Mononuclear cell (primary cell): ENCODE results near the gene CLIP4. TPM values are rescaled to one million over a fixed set of nuclear protein-coding genes. Genes with fewer than 3 reads are reported as not detected.

Experiments
- H3K27me3 ChIP-seq: 2 replicates; pipeline ENCODE4 v1.6.0; 2011; ENCODE audit warnings: low read length, control low read depth; ENCODE audit not compliant: insufficient read depth
- H3K4me1 ChIP-seq: 2 replicates; pipeline ENCODE4 v1.5.1; 2011; ENCODE audit warnings: mild to moderate bottlenecking, low read length, control low read depth; ENCODE audit not compliant: insufficient read depth
- H3K4me3 ChIP-seq: 2 replicates; pipeline ENCODE4 v1.5.1; 2011; ENCODE audit warnings: mild to moderate bottlenecking, low read length, moderate library complexity
- H3K9me3 ChIP-seq: 2 replicates; pipeline ENCODE4 v1.5.1; 2011; ENCODE audit warnings: low read depth, mild to moderate bottlenecking, control low read depth, low read length
- total RNA-seq: library from RNA; depleted of rRNA; stranded (reverse); fragments of >200 nt; gene quantifications from one replicate; pipeline ENCODE4 v1.2.3, GENCODE V29; 2012

The CLIP4 gene
- total RNA-seq, 1 donor = 71.7 TPM

- H3K9me3 ChIP-seq = no peaks in the 10 kb centered on the region
- peaks cover 12% of the 10 kb centered on the region for H3K4me1 ChIP-seq
- no peaks in the 10 kb centered on the region for H3K27me3 ChIP-seq
- H3K4me3 ChIP-seq = no peak overlapping the region
These were observed 108.9 kb downstream of the CLIP4 start for GRCh38 chr2:29223851-29224692.

DNA sequence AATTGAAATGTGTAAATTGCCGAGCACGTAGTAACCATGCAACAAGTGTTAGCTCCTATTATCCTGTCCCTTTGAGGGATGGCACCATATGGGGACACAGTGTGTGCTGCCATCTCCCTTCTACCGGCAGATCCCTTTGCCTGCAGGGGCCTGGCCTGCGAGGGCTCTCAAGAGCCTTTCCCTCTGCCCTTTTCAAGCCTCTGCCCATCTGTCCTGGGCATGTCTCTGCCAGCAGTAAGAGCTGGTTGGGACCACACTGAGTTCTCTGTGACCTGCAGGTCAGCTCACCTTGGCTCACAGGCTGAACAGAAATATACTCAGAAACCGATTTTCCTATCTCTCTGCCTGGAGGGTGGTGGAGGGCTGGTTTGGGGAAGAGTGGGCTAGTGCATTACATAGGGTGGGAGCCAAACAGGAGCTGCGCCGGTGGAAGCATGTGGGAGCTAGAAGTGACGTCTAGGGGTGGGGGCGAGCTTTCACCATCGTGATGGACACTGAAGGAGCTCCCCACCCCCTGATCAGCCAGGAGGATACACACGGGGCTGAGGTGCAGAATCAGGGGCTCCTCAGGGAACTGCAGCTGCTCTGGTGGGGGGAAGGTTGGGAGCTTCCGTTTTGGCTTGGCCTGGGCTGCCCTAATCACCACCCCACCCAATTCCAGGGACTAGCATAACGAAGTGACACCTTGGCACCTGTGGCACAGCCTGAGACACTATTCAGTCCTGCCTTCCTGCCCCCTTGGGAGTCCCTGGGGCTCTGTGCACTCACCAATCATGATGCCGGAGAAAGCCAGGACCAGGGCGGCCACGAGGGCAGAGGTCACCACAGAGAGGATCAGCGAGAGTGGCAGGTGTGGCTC lies 109.7 kb downstream of the CLIP4 start:
- no peaks in the 10 kb centered on the region for H3K9me3 ChIP-seq
- H3K4me1 ChIP-seq = peaks cover 12% of the 10 kb centered on the region
- no peaks in the 10 kb centered on the region for H3K27me3 ChIP-seq
- no peak overlapping the region for H3K4me3 ChIP-seq

DNA sequence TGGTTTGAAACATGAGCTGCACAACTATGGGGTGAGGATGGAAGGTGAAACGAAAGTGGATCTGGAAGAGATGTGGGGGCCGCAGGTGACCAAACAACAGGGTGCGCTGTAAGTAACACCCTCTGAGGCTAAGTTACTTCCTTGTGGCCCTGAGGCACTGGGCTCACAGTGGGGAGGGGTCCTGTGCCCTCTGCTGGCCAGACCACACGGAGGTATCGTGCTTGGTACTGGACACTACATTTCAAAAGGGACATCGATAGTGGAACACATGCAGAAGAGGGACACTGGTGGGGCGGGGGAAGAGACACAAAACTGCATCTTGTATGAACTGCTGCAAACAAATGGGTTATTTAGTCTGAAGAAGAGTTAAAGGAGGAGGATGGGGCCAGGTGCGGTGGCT lies 110.6 kb downstream of the CLIP4 start:
- H3K4me3 ChIP-seq = no peak overlapping the region
- H3K9me3 ChIP-seq = no peaks in the 10 kb centered on the region
- peaks cover 12% of the 10 kb centered on the region for H3K4me1 ChIP-seq
- no peaks in the 10 kb centered on the region for H3K27me3 ChIP-seq

DNA sequence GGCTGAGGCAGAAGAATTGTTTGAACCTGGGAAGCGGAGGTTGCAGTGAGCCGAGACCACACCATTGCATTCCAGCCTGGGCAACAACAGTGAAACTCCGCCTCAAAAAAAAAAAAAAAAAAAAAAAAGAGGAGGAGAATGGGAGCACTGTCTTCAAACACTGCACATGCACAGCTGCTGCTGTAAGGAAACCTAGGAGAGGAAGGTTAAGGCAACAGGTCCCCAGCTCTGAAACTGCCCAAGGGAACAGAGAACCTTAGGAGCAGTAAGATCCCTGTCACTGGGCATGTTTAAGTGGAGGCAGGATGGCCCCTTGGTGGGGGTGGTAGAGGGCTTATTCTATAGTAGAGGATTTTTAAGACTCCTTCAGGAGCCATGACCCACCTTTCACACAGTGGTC lies 111.2 kb downstream of the CLIP4 start:
- peaks cover 12% of the 10 kb centered on the region for H3K4me1 ChIP-seq
- no peak overlapping the region for H3K4me3 ChIP-seq
- no peaks in the 10 kb centered on the region for H3K9me3 ChIP-seq
- no peaks in the 10 kb centered on the region for H3K27me3 ChIP-seq

- Histone ChIP-seq H3K27me3 (no peaks in the 10 kb centered on the region), H3K4me3 (no peak overlapping the region), H3K4me1 (peaks cover 12% of the 10 kb centered on the region)
These were observed 111.6 kb downstream of the CLIP4 start for GRCh38 chr2:29226808-29227207.

GRCh38 chr2:29227935-29228675 lies 112.9 kb downstream of the CLIP4 start:
- no peak overlapping the region for H3K4me3 ChIP-seq
- no peaks in the 10 kb centered on the region for H3K9me3 ChIP-seq
- peaks cover 12% of the 10 kb centered on the region for H3K4me1 ChIP-seq
- no peaks in the 10 kb centered on the region for H3K27me3 ChIP-seq

More at GRCh38 chr2:29226808-29227207, 111.6 kb downstream of the CLIP4 start:
- no peaks in the 10 kb centered on the region for H3K9me3 ChIP-seq

DNA sequence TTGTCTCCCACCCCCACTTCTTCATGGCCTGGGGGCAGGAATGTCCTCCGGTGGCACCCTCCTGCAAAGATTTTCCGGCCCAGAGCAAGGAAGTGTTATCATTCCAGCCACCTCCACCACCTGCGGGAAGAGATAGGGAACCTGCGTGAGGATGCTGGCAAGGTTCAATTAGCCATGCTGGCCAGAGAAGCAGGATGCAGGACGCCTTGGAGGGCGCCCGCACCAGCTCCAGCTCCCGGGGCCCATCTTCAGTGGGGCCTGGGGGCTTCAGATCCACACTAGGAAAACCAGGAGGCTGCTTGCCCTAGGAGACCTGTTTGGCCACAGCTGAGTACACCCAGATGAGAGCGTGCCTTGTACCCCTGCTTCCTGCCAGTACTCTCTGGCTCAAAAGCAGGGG lies 113.7 kb downstream of the CLIP4 start:
- Histone ChIP-seq H3K4me3 (no peak overlapping the region), H3K4me1 (peaks cover 6% of the 10 kb centered on the region), H3K9me3 (no peaks in the 10 kb centered on the region)

DNA sequence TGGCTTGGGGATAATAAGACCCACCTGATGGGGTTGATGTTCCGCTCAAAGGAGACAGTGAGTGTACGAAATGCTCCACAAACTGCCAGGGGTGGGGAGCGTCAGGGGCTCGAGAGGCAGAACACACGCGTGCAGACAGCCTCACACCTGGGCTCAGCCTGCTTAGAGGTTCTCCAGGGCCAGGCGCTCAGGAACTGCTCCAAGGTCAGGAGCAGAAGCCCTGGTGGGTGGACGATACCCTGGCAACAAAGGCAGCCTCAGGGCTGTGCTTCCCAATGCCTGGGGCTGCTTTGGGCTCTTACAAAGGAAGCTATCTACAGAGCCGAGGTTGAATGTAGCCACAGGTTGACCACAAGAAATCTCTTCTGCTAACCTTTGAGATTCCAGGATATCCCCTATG lies 114.4 kb downstream of the CLIP4 start:
- H3K4me3 ChIP-seq = no peak overlapping the region
- no peaks in the 10 kb centered on the region for H3K9me3 ChIP-seq
- H3K4me1 ChIP-seq = no peaks in the 10 kb centered on the region
- no peaks in the 10 kb centered on the region for H3K27me3 ChIP-seq

More for the DNA sequence above, 113.7 kb downstream of the CLIP4 start:
- no peaks in the 10 kb centered on the region for H3K27me3 ChIP-seq

GRCh38 chr2:29232041-29232440 lies 116.8 kb downstream of the CLIP4 start:
- Histone ChIP-seq H3K27me3 (no peaks in the 10 kb centered on the region), H3K4me1 (no peaks in the 10 kb centered on the region), H3K9me3 (no peaks in the 10 kb centered on the region), H3K4me3 (no peak overlapping the region)

DNA sequence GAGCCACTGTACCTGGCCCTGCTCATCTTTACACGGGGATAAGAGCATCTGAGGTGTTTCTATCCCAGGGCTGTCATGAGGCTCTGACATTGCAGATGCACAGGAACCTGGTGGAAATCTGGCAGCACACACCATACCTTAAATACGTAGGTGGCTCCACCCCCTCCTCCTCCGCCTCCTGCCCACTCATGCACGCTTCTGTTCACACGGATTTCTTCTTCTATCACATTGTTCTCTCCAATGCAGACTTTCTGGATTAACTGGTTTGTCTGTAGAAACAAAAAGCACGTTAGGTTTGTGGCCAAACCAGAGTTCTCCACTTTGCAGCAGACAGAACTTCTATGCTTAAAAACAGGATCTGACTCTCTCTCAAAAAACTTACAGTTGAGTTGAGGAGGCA lies 118.2 kb downstream of the CLIP4 start:
- Histone ChIP-seq H3K9me3 (no peaks in the 10 kb centered on the region), H3K4me3 (no peak overlapping the region), H3K4me1 (no peaks in the 10 kb centered on the region), H3K27me3 (no peaks in the 10 kb centered on the region)

DNA sequence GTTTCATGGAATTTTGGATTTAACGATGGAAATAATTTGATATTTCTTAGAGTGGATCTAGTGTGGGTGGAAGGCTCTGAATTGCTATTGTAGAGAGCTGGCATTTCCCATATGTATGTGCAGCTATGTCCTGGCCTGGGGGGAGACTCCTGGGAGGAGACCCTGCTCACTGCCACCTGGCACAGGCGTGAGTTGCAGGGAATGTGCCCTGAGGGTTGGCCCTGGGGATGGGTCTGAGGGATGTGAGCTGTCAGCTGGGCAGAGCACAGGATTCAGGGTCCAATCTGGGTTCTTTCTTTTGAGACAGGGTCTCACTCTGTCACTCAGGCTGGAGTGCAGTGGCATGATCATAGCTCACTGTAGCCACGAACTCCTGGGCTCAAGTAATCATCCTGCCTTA lies 120.2 kb downstream of the CLIP4 start:
- H3K9me3 ChIP-seq = no peaks in the 10 kb centered on the region

DNA sequence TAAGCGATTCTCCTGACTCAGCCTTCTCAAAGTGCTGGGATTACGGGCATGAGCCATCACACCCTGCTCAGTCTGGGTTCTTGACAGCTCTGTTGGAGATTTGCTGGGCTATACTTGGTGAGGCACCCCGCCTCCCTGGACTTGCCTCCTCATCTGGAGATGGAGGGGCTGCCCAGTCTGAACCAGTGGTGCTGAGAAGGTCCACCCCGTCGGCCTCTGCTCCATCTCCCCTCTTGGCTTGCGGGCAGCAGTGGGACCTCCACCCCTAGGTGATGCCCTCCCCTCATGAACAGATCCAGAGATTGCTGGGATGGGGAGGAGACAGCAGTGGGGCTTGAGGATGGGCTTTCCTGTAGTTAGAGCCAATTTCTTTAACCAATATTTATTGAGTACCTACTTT lies 120.9 kb downstream of the CLIP4 start:
- Histone ChIP-seq H3K9me3 (no peaks in the 10 kb centered on the region), H3K27me3 (no peaks in the 10 kb centered on the region), H3K4me3 (no peak overlapping the region), H3K4me1 (no peaks in the 10 kb centered on the region)

More for the DNA sequence above, 120.2 kb downstream of the CLIP4 start:
- Histone ChIP-seq H3K4me3 (no peak overlapping the region), H3K27me3 (no peaks in the 10 kb centered on the region), H3K4me1 (no peaks in the 10 kb centered on the region)

DNA sequence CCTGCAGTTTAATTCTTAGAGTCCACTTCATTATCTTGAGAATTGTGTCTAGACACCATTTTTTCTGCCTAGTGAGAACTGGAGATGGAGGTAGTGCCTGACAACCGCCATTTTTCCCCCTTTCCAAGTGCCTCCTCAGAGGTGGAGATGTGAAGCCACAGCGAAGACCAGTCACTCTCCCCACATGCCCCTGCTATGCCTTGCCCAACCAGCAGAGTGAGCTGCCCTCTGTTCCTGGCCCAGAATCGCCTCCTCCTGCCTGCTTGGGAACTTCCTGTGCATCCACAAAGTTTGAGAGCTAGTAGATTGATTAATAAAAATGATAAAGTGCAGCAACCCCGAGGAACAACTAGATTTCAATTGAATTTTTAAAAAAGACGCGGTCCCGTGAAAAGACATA lies 123.3 kb downstream of the CLIP4 start:
- no peak overlapping the region for H3K4me3 ChIP-seq
- H3K4me1 ChIP-seq = no peaks in the 10 kb centered on the region
- H3K9me3 ChIP-seq = no peaks in the 10 kb centered on the region
- H3K27me3 ChIP-seq = no peaks in the 10 kb centered on the region
